AG09319 (cell line): Measurements from ENCODE around the gene SH2D3C.

Experiments
- DNase-seq: peaks from one replicate; pipeline ENCODE4 v3.0.0-alpha.2; 2010; ENCODE audit warnings: low read depth; ENCODE audit errors: extremely low read depth
- TF ChIP-seq, protein P1 (sequence below): IDR thresholded peaks from 2 replicates; pipeline ENCODE4 v1.5.1; 2011; ENCODE audit warnings: low read depth, mild to moderate bottlenecking, inconsistent platforms, low read length, moderate library complexity

The SH2D3C gene

DNA sequence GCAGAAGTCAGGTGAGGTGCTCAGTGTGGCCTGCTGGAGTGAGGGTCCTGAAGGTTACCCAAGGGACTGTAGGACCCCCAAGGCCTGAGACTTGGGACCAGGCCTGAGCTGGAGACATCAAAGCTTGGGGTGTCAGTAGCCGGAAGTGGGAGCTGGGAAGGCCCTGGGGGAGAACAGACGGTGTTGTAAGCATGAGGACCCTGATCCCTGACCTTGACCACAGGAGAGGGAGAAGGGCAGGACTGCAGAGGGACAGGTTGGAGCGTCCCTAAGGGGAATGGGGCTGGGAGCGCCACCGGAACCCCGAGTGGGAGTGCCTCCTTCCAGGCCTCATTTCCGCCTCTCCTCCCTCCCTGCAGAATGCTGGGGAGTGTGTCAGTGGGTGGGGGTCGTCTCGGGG is 62.1 kb downstream of the SH2D3C start:
- TF ChIP-seq, protein P1, sequence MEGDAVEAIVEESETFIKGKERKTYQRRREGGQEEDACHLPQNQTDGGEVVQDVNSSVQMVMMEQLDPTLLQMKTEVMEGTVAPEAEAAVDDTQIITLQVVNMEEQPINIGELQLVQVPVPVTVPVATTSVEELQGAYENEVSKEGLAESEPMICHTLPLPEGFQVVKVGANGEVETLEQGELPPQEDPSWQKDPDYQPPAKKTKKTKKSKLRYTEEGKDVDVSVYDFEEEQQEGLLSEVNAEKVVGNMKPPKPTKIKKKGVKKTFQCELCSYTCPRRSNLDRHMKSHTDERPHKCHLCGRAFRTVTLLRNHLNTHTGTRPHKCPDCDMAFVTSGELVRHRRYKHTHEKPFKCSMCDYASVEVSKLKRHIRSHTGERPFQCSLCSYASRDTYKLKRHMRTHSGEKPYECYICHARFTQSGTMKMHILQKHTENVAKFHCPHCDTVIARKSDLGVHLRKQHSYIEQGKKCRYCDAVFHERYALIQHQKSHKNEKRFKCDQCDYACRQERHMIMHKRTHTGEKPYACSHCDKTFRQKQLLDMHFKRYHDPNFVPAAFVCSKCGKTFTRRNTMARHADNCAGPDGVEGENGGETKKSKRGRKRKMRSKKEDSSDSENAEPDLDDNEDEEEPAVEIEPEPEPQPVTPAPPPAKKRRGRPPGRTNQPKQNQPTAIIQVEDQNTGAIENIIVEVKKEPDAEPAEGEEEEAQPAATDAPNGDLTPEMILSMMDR, result no peak
- no peak for DNase-seq

DNA sequence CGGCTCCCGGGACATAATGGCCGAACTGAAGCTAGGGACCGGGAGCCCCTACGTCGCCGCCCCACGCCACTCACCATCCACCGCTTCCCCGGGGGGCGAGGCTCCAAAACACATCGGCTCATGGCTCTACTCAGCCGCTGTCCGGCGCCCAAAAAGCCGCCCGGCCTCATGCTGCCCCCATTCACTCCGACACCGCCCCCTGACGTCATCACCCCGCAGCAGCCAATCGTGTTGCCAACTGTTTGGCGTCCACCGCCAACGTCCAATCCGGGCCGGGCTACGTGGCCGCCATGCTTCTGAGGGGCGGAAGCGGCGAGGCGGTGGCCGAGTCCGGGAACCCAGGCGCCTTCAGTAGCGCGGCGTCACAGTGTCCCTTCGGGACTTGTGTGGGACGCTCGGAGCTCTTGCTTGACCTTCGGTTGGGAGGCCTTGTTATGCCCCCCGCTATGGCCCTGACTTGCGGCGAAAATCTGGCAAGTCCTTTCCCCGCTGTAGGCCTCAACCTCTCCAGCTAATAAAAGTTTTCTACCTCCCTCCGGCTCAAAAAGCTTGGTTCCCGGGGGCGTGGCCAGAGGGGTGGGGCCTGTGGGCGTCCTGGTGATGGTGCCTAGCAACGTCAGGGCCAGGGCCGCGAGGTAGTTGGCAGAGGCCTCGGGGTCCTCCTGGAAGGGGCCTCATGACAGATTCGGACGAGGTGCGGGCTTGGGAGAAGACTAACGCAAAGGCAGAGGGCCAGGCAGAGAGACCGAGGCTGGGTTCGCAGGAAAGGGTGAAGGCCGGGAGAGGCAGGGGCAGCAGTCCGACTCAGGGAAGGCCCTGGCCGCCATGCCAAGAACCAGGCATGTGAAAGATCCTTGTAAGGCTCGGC is 62.8 kb downstream of the SH2D3C start, which contains the start of the genes PTRH1 and TTC16:
Gene PTRH1 (minus strand): TSS at position 194 of the 868 bp plus-strand sequence. CDS start 24 bp downstream, at position 170.
Gene TTC16 (plus strand): TSS at position 610 of the 868 bp plus-strand sequence. CDS start 67 bp downstream, at position 677.
- peak; percentile 80 for DNase-seq
- TF ChIP-seq, protein P1, result no peak

DNA sequence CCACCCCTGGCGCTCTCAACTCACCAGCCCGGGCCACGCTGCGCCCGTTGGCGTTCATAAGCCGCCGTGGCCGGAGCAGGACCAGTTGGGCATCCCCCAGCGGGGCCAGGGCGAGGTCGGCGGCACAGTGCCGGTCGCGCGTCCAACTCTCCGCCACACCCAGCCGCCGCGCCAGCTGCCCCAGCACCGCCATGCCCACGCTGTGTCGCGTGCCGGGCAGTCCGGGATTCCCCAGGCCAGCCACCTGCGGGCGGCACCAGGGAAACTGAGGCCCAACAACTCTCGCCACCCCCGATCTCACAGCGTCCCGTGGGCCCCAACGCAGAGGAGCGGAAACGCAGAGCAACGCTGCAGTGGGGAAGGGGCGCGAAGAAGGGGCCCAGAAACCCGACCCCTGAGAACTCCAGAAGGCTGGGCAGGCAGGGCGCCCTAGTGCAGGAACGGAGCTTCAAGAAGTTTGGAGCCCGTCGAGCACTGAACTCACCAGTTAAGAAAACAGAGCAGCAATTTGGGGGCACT is 63.5 kb downstream of the SH2D3C start:
- TF ChIP-seq, protein P1, result no peak
- DNase-seq, result no peak

DNA sequence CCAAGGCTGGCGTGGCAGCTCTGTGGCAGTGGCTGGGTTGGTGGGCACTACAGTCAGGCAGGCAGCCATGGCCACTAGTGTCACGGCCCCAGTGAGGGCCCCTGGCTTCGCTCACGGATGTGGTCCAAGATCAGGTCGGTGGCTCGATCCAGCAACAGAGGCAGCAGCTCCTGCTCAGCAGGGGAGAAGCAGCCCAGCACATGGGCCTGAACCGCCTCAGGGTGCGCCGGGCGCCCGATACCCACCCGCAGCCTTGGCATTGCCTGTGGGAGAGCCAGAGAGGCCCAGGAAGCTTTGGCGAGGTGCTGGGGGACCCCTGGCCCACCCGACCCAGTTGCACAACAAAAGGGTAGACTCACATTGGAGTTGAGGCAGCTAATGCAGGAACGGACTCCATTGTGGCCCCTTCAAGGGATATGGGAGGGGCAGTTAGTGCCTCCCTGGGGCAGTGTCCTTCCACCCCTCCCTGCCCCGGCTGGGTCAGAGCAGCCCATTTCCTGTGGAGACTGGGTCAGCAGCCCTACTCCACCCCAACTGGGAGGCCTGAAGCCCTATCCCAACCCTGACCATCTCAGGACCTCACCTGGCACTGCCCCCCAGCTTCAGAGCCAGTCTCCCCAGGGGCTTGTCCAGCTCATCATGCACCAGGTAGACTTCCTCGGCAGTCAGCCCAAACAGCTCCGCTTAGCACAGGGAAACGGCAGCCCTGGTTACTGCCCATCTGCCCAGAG is 64.3 kb downstream of the SH2D3C start:
- no peak for DNase-seq
- TF ChIP-seq, protein P1, result no peak

DNA sequence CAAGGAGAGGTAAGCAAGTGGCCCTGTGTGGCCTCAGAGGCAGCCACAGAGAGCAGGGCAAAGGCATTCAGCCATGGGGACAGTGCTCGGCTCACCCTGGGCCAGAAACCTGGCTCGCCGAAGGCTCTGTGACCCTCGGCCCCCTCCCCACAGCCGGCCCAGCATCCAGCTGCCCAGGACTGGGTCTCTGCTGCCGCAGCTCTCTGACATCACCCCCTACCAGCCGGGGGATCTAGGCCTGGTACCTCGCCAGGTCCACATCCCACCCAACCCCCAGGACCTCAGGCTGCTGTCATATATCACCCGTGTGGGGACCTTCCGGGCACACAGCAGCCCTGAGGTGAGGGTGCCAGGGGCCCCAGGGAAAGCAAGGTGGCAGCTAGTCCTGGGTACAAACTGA is 65.6 kb downstream of the SH2D3C start:
- TF ChIP-seq, protein P1, result no peak
- no peak for DNase-seq

DNA sequence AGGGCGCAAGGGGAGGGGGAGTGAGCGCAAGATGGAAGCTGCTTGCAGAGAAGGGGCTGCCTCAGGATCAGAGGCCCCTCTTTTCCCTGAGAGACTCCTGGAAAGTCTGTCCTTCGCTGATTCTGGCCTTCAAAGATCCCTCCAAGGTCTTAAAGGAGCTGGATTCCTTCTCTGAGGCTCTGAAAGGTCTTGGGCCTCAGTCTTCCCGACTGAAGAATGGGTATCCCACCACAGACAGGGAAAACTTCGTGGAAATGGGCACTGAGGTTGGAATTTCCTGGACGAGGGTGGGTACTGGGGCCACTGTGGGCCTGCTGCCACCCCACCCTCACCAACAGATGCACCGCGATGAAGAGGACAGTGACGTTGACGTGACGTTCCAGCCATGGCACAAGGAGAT is 66.1 kb downstream of the SH2D3C start:
- TF ChIP-seq, protein P1, result no peak
- no peak for DNase-seq
